Right atrium auricular region (tissue), 2 donors: ENCODE data around the gene DUOX1. TPM values are rescaled to one million over a fixed set of nuclear protein-coding genes. Genes with fewer than 3 reads are reported as not detected.
A peak's percentile ranks its signal among the peaks of the same experiment; 100 is the strongest.

Source experiments
- DNase-seq: peaks from one replicate; pipeline ENCODE4 v3.0.0-alpha.2; 2019; ENCODE audit warnings: low spot score
- H3K27ac ChIP-seq, 2 donors: fragments of 200-600 bp; sonication (generic); 1 replicate in 1 of 2; 2 replicates in 1 of 2; pipeline ENCODE4 v1.5.1; 2016 to 2019
- H3K27me3 ChIP-seq, 2 donors: fragments of 200-600 bp; sonication (generic); one replicate each; pipeline versions ENCODE4 v1.5.1 to v1.6.0; 2017 to 2019
- H3K36me3 ChIP-seq: fragments of 200-600 bp; sonication (generic); one replicate; pipeline ENCODE4 v1.5.1; 2016
- H3K4me1 ChIP-seq, 2 donors: fragments of 200-600 bp; sonication (generic); one replicate each; pipeline versions ENCODE4 v1.5.1 to v1.6.0; 2017 to 2019
- H3K4me3 ChIP-seq, 2 donors: fragments of 200-600 bp; sonication (generic); 1 replicate in 1 of 2; 2 replicates in 1 of 2; pipeline ENCODE4 v1.5.1; 2017 to 2019; ENCODE audit warnings: mild to moderate bottlenecking in 1 of 2, moderate library complexity in 1 of 2
- H3K9me3 ChIP-seq, 2 donors: fragments of 200-600 bp; sonication (generic); one replicate each; pipeline ENCODE4 v1.5.1; 2019
- total RNA-seq, 2 donors: library from RNA; depleted of rRNA; stranded (reverse); fragments of >200 nt; gene quantifications; one replicate each; pipeline ENCODE4 v1.1.0, GENCODE V29; 2016
- TF ChIP-seq, protein P1 (sequence below), 2 donors: fragments of 200-600 bp; sonication (generic); IDR thresholded peaks; one replicate each; pipeline ENCODE4 v1.5.1; 2019; ENCODE audit warnings: antibody characterized with exemption in 2 of 2

DUOX1 gene
- total RNA-seq, 2 donors from 2014 or later, result 1.1 to 3.6 TPM

DNA sequence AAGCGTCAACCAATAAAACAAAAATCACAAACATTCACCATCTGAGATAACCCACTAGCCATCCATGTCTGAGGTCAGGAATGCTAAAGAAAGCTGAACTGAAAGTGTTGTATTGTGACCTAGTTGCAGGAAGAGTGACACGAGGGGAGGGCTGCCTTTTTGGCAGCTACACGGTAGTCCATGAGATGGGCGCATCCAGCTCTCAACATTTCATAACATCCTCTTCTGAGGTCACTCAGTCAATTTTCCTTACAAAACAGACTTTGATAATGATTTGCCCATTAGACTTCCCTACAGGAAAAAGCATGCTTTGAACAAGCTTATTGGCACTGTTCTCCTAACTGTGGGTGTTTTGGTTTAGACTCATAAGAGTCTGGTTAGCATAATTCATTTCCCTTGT is 73.4 kb downstream of the DUOX1 start:
- H3K27ac ChIP-seq, result peak overlapping the region in 1 of 2 donors; percentile 56
- no peak overlapping the region for H3K4me3 ChIP-seq
- H3K4me1 ChIP-seq, result peaks cover 0 to 2% of the 10 kb centered on the region in 2 donors
- H3K36me3 ChIP-seq, result no peaks in the 10 kb centered on the region
- H3K27me3 ChIP-seq, result no peaks in the 10 kb centered on the region
- no peaks in the 10 kb centered on the region for H3K9me3 ChIP-seq
- TF ChIP-seq, protein P1, sequence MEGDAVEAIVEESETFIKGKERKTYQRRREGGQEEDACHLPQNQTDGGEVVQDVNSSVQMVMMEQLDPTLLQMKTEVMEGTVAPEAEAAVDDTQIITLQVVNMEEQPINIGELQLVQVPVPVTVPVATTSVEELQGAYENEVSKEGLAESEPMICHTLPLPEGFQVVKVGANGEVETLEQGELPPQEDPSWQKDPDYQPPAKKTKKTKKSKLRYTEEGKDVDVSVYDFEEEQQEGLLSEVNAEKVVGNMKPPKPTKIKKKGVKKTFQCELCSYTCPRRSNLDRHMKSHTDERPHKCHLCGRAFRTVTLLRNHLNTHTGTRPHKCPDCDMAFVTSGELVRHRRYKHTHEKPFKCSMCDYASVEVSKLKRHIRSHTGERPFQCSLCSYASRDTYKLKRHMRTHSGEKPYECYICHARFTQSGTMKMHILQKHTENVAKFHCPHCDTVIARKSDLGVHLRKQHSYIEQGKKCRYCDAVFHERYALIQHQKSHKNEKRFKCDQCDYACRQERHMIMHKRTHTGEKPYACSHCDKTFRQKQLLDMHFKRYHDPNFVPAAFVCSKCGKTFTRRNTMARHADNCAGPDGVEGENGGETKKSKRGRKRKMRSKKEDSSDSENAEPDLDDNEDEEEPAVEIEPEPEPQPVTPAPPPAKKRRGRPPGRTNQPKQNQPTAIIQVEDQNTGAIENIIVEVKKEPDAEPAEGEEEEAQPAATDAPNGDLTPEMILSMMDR (IDR thresholded peaks at IDR 0.05), result no peak
- DNase-seq, result peak; percentile 79

DNA sequence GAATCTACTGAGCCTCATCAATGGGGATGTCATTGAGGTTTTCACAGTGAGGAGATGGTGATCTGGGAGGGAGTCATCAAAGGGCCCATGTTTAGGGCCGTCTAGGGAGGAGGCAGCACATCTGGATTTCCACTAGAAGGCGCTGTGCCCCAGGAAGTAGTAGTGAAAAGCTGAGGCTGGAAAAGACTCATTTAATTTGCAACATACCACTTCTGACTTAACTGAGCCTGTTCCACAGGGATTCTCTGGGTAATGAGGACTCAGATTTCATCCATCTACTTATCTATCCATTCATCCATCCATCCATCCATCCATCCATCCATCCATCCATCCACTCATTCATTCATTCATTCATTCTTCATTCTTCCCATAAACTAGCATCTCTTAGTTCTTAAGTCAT is 75.4 kb downstream of the DUOX1 start:
- Histone ChIP-seq H3K9me3 (no peaks in the 10 kb centered on the region), H3K4me1 (peaks cover 0 to 2% of the 10 kb centered on the region in 2 donors), H3K36me3 (no peaks in the 10 kb centered on the region), H3K27me3 (no peaks in the 10 kb centered on the region), H3K27ac (no peak overlapping the region), H3K4me3 (no peak overlapping the region)
- no peak for DNase-seq
- TF ChIP-seq, protein P1 (IDR thresholded peaks at IDR 0.05), result peak; percentile 66 to 80

DNA sequence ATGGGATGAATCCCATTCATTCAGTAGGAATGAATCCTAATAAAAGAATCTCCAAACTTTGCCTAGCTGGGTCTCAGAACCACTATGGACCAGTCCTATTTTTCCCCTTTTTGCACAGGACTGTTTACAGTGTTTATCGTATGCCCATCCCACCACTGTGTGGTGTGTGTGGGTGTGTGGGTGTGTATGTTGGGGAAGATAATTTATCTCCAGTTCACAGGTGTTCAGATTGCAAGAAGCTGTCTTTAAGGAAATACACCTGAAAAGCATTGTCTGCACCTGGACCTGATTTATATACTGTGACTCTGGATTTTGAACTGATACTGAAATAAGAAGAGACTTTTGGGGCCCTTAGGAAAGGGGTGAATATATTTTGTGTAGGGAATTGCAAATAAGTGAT is 82.7 kb downstream of the DUOX1 start:
- Histone ChIP-seq H3K4me1 (no peaks in the 10 kb centered on the region), H3K9me3 (no peaks in the 10 kb centered on the region), H3K36me3 (no peaks in the 10 kb centered on the region), H3K4me3 (no peak overlapping the region), H3K27me3 (no peaks in the 10 kb centered on the region), H3K27ac (no peak overlapping the region)
- TF ChIP-seq, protein P1 (IDR thresholded peaks at IDR 0.05), result no peak
- DNase-seq, result no peak

Other genes with a start within 250 kb of the DUOX1 start
- gene TERB2, start 173.3 kb upstream of the DUOX1 start, total RNA-seq, result not detected
- 1 to 10 TPM; 5.7 to 9.0 TPM for gene SORD, start 106.8 kb upstream of the DUOX1 start, total RNA-seq
- gene DUOX2, start 15.8 kb upstream of the DUOX1 start, total RNA-seq, result under 1 TPM; 0.08 to 0.11 TPM
- gene DUOXA2, start 15.7 kb upstream of the DUOX1 start, total RNA-seq, result not detected
- gene DUOXA1, start 115 bp upstream of the DUOX1 start, total RNA-seq, result 1 to 10 TPM in 1 of 2 donors, under 1 TPM in 1; 0.41 to 2.7 TPM
- gene SHF, start 58.0 kb downstream of the DUOX1 start, total RNA-seq, result 10 to 100 TPM in 1 of 2 donors, 1 to 10 TPM in 1; 4.7 to 12.0 TPM
- gene SLC28A2, start 122.2 kb downstream of the DUOX1 start, total RNA-seq, result not detected
- gene GATM, start 248.6 kb downstream of the DUOX1 start, total RNA-seq, result 10 to 100 TPM; 36.0 to 38.2 TPM